Measurements from ENCODE around the gene TPR. TPM values are rescaled to one million over a fixed set of nuclear protein-coding genes. Genes with fewer than 3 reads are reported as not detected.

TPR gene
- total RNA-seq, 1 experiment from 2014 or later = 107 TPM

GRCh38 chr1:186337554-186337953 lies 37.5 kb downstream of the TPR start:
- Histone ChIP-seq H3K23me2 (ENCODE audit: insufficient read length, low read depth, low read length, poor library complexity, severe bottlenecking) (no peaks in the 10 kb centered on the region), H4K8ac (replicated peaks; ENCODE audit: insufficient read length, low read depth, low read length) (no peak overlapping the region), H3T11ph (ENCODE audit: low read length) (no peak overlapping the region), H3K4me1 (ENCODE audit: insufficient read depth, low read length) (no peaks in the 10 kb centered on the region), H3K4me2 (ENCODE audit: insufficient read depth, insufficient read length, low read length) (no peak overlapping the region), H3K9me3 (ENCODE audit: control insufficient read depth, low read depth, low read length) (no peaks in the 10 kb centered on the region), H2BK15ac (ENCODE audit: low read depth, low read length) (no peak overlapping the region), H4K5ac (ENCODE audit: insufficient read length, low read depth, low read length) (no peak overlapping the region), H3K79me2 (ENCODE audit: insufficient read depth, low read length) (no peaks in the 10 kb centered on the region), H2BK20ac (ENCODE audit: low read depth, low read length, poor library complexity, severe bottlenecking) (no peak overlapping the region), H4K20me1 (ENCODE audit: control insufficient read depth, insufficient read depth, insufficient read length) (no peaks in the 10 kb centered on the region), H3K56ac (ENCODE audit: insufficient read length, low read depth, low read length) (no peak overlapping the region), H2BK120ac (ENCODE audit: low read depth, low read length, poor library complexity, severe bottlenecking) (no peak overlapping the region), H3K9ac (ENCODE audit: extremely low read depth, insufficient read length, low read length) (no peak overlapping the region), H3K14ac (ENCODE audit: insufficient read depth, low read length) (no peak overlapping the region), H2AK5ac (ENCODE audit: insufficient read length, low read length) (no peak overlapping the region), H2BK12ac (ENCODE audit: insufficient read length, low read depth, low read length) (no peak overlapping the region), H3K18ac (ENCODE audit: insufficient read length, low read depth, low read length) (no peak overlapping the region), H3K4ac (ENCODE audit: low read depth, low read length) (no peak overlapping the region), H2AFZ (ENCODE audit: low read length) (no peak overlapping the region), H3K79me1 (ENCODE audit: insufficient read depth, low read depth, low read length, poor library complexity, severe bottlenecking) (no peaks in the 10 kb centered on the region), H4K91ac (ENCODE audit: insufficient read length, low read depth, low read length) (no peak overlapping the region), H2BK5ac (ENCODE audit: insufficient read length, low read length) (no peak overlapping the region), H3K27ac (ENCODE audit: insufficient read length, low read depth, low read length) (no peak overlapping the region), H3K27me3 (ENCODE audit: insufficient read depth, low read length) (no peaks in the 10 kb centered on the region), H3K23ac (ENCODE audit: insufficient read length, low read depth, low read length) (no peak overlapping the region)
- no peaks in the 10 kb centered on the region for H3K27me3 Mint-ChIP-seq (ENCODE audit: low read depth)
- H3K4me3 Mint-ChIP-seq = no peak overlapping the region
- no CpG with 5 or more reads among the region's 2 CpGs for WGBS (ENCODE audit: extremely low coverage, insufficient read length, low lambda C conversion rate)
- H3K4me1 Mint-ChIP-seq = no peaks in the 10 kb centered on the region
- H3K9me3 Mint-ChIP-seq = no peaks in the 10 kb centered on the region
- H3K36me3 Mint-ChIP-seq (ENCODE audit: insufficient read depth in 1 of 3, low read depth in 3 of 3) = peaks cover 31 to 75% (median 69%) of the 10 kb centered on the region in 3 experiments
- no peak for DNase-seq
- TF ChIP-seq CTCF (conservative IDR thresholded peaks at IDR 0.05) = no peak
- H3K27ac Mint-ChIP-seq = no peak overlapping the region
